ENCODE results near the gene HIKESHI.

Gene HIKESHI

GRCh38 chr11:86380295-86381059 is 78.4 kb downstream of the HIKESHI start:
- no peak for DNase-seq

GRCh38 chr11:86383041-86383955 is 81.3 kb downstream of the HIKESHI start:
- DNase-seq: no peak

GRCh38 chr11:86386283-86386682 is 84.2 kb downstream of the HIKESHI start:
- DNase-seq: no peak

- DNase-seq: no peak
These were observed 84.7 kb downstream of the HIKESHI start for GRCh38 chr11:86386746-86387145.

GRCh38 chr11:86388198-86388597 is 86.2 kb downstream of the HIKESHI start:
- no peak for DNase-seq

GRCh38 chr11:86390487-86390886 is 88.4 kb downstream of the HIKESHI start:
- no peak for DNase-seq

- DNase-seq: no peak
These were observed 93.1 kb downstream of the HIKESHI start for GRCh38 chr11:86395061-86395551.
